DOHH2 (cell line): ENCODE data around the gene KATNIP.

ENCODE experiments used
- H3F3A ChIP-seq: fragments of 200-600 bp; sonication (generic), shearing (Covaris generic); 2 replicates; pipeline ENCODE4 v1.6.0; 2016; ENCODE audit warnings: antibody characterized with exemption, mild to moderate bottlenecking; ENCODE audit not compliant: control insufficient read depth, insufficient read depth
- H3K27ac ChIP-seq: fragments of 200-600 bp; sonication (generic); 2 replicates; pipeline ENCODE4 v1.5.1; 2014; ENCODE audit warnings: low read depth, mild to moderate bottlenecking, low read length, moderate library complexity
- H3K27me3 ChIP-seq: fragments of 200-600 bp; sonication (generic); 2 replicates; pipeline ENCODE4 v1.6.1; 2014; ENCODE audit warnings: mild to moderate bottlenecking, low read length, mixed read lengths; ENCODE audit not compliant: control insufficient read depth
- H3K36me3 ChIP-seq: fragments of 200-600 bp; sonication (generic); 2 replicates; pipeline ENCODE4 v1.6.1; 2014; ENCODE audit warnings: mild to moderate bottlenecking, low read length, moderate library complexity, mixed read lengths; ENCODE audit not compliant: control insufficient read depth
- H3K4me1 ChIP-seq: fragments of 200-600 bp; sonication (generic); 2 replicates; pipeline ENCODE4 v1.6.1; 2014; ENCODE audit warnings: mild to moderate bottlenecking, low read length, mixed read lengths; ENCODE audit not compliant: control insufficient read depth
- H3K4me2 ChIP-seq: fragments of 200-600 bp; sonication (generic); 2 replicates; pipeline ENCODE4 v1.6.0; 2014; ENCODE audit warnings: mild to moderate bottlenecking, low read length, moderate library complexity
- H3K4me3 ChIP-seq: fragments of 200-600 bp; sonication (generic); 2 replicates; pipeline ENCODE4 v1.5.1; 2014; ENCODE audit warnings: mild to moderate bottlenecking, low read length, mixed read lengths
- H3K79me2 ChIP-seq: fragments of 200-600 bp; sonication (generic); 2 replicates; pipeline ENCODE4 v1.6.1; 2014; ENCODE audit warnings: mild to moderate bottlenecking, low read length, mixed read lengths; ENCODE audit not compliant: control insufficient read depth
- H3K9me2 ChIP-seq: fragments of 200-600 bp; sonication (generic); replicated peaks from 2 replicates; pipeline ENCODE4 v1.6.1; 2014; ENCODE audit warnings: mild to moderate bottlenecking, low read length, mixed read lengths; ENCODE audit not compliant: control insufficient read depth
- H3K9me3 ChIP-seq: fragments of 200-600 bp; sonication (generic); 2 replicates; pipeline ENCODE4 v1.6.1; 2014; ENCODE audit warnings: antibody characterized with exemption, low read length, mixed read lengths; ENCODE audit not compliant: control insufficient read depth, insufficient read depth
- H4K20me1 ChIP-seq: fragments of 200-600 bp; sonication (generic); 2 replicates; pipeline ENCODE4 v1.6.0; 2014; ENCODE audit warnings: low read depth, mild to moderate bottlenecking, antibody characterized with exemption, low read length, moderate library complexity; ENCODE audit not compliant: control insufficient read depth, insufficient read depth
- CTCF ChIP-seq: fragments of 200-600 bp; sonication (generic); IDR thresholded peaks from one replicate; pipeline ENCODE4 v1.5.1; 2014; ENCODE audit warnings: antibody characterized with exemption, mild to moderate bottlenecking, low read depth, low read length; ENCODE audit not compliant: poor library complexity, severe bottlenecking
- EZH2phosphoT487 ChIP-seq: fragments of 200-600 bp; sonication (generic); IDR thresholded peaks from 2 replicates; pipeline ENCODE4 v1.6.1; 2017; ENCODE audit warnings: borderline replicate concordance, mild to moderate bottlenecking, antibody characterized with exemption, low read length, moderate library complexity, mixed read lengths

Gene KATNIP

GRCh38 chr16:27505297-27506236, 44.4 kb upstream of the KATNIP start:
- Histone ChIP-seq H3K79me2 (no peaks in the 10 kb centered on the region), H4K20me1 (no peaks in the 10 kb centered on the region), H3K9me2 (no peaks in the 10 kb centered on the region), H3F3A (no peaks in the 10 kb centered on the region), H3K27ac (no peak overlapping the region), H3K4me3 (no peak overlapping the region), H3K4me1 (no peaks in the 10 kb centered on the region), H3K4me2 (no peak overlapping the region), H3K9me3 (no peaks in the 10 kb centered on the region), H3K27me3 (no peaks in the 10 kb centered on the region), H3K36me3 (peaks cover 65% of the 10 kb centered on the region)
- TF ChIP-seq CTCF (no peak), EZH2phosphoT487 (no peak)

- no peaks in the 10 kb centered on the region for H4K20me1 ChIP-seq
- no peaks in the 10 kb centered on the region for H3K79me2 ChIP-seq
- peaks cover 61% of the 10 kb centered on the region for H3K36me3 ChIP-seq
Observed at GRCh38 chr16:27506771-27507170, 43.2 kb upstream of the KATNIP start.

GRCh38 chr16:27508476-27508875, 41.5 kb upstream of the KATNIP start:
- Histone ChIP-seq H3K27me3 (no peaks in the 10 kb centered on the region), H3K36me3 (peaks cover 51% of the 10 kb centered on the region), H4K20me1 (no peaks in the 10 kb centered on the region), H3K27ac (no peak overlapping the region), H3K9me3 (no peaks in the 10 kb centered on the region), H3K4me1 (no peaks in the 10 kb centered on the region), H3F3A (no peaks in the 10 kb centered on the region), H3K79me2 (no peaks in the 10 kb centered on the region), H3K9me2 (no peaks in the 10 kb centered on the region), H3K4me2 (no peak overlapping the region), H3K4me3 (no peak overlapping the region)
- TF ChIP-seq CTCF = no peak
- no peak for TF ChIP-seq EZH2phosphoT487

More at GRCh38 chr16:27506771-27507170, 43.2 kb upstream of the KATNIP start:
- H3K4me1 ChIP-seq = no peaks in the 10 kb centered on the region
- H3K9me2 ChIP-seq = no peaks in the 10 kb centered on the region
- H3F3A ChIP-seq = no peaks in the 10 kb centered on the region
- H3K4me2 ChIP-seq = no peak overlapping the region
- no peaks in the 10 kb centered on the region for H3K27me3 ChIP-seq
- H3K4me3 ChIP-seq = no peak overlapping the region
- TF ChIP-seq EZH2phosphoT487 (no peak), CTCF (no peak)
- H3K27ac ChIP-seq = no peak overlapping the region
- H3K9me3 ChIP-seq = no peaks in the 10 kb centered on the region
